ENCODE results near the gene MVD. TPM values are rescaled to one million over a fixed set of nuclear protein-coding genes. Genes with fewer than 3 reads are reported as not detected.

Gene MVD, protein sequence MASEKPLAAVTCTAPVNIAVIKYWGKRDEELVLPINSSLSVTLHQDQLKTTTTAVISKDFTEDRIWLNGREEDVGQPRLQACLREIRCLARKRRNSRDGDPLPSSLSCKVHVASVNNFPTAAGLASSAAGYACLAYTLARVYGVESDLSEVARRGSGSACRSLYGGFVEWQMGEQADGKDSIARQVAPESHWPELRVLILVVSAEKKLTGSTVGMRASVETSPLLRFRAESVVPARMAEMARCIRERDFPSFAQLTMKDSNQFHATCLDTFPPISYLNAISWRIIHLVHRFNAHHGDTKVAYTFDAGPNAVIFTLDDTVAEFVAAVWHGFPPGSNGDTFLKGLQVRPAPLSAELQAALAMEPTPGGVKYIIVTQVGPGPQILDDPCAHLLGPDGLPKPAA
- total RNA-seq = 100 to 1,000 TPM in 1 of 4 donors, 10 to 100 TPM in 3; 36.8 to 107 (median 60.6) TPM

DNA sequence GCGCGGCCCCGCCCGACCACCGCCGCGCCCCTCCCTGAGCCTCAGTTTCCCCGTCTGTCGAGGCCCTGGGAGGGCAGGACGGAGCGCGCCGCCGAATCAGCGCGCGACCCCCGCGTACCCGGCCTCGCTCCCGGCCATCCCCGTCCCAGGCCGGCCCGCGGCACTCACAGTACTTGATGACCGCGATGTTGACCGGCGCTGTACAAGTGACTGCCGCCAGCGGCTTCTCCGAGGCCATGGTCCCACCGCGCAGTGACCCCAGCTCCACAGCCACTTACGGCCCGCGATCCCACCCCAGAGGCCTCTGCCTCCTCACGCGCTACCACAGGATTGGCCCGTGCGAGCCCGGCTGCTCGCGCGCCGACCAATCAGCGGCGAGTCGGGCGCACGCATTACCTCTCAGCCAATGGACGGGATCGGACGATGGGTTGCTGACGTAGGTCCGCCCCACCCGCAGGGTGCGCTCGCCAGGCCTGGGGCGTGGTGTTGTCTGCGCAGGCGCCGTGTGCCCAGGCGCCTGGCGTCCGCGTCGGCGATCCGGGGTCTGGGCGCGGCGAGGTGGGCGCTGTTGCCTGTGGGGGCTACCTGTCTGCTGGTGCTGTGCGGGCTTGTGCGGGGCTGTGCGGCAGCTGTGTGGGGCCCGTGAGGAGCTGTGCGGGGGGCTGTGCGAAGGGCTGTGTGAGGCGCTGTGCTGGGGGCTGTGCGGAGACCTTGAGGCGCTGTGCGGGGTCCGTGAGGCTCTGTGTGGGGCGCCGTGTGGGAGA lies at the start of gene MVD:
MVD (minus strand) TSS at position 249 of the 764 bp plus-strand sequence; CDS start at position 238, 11 bp downstream.
- Histone ChIP-seq H3K36me3 (peaks cover 0 to under 1% (median 0%) of the 10 kb centered on the region in 3 donors), H3K4me3 (peak within 1 kb of the TSS; percentile 75 to 98 (median 92)), H3K27me3 (no peaks in the 10 kb centered on the region), H3K4me1 (peaks cover 0 to 33% (median 2%) of the 10 kb centered on the region in 4 donors), H3K9me3 (no peaks in the 10 kb centered on the region), H3K27ac (peak within 1 kb of the TSS; percentile 84 to 96 (median 94))
- peak; percentile 96 to 98 (median 98) for DNase-seq
- TF ChIP-seq, protein P1, sequence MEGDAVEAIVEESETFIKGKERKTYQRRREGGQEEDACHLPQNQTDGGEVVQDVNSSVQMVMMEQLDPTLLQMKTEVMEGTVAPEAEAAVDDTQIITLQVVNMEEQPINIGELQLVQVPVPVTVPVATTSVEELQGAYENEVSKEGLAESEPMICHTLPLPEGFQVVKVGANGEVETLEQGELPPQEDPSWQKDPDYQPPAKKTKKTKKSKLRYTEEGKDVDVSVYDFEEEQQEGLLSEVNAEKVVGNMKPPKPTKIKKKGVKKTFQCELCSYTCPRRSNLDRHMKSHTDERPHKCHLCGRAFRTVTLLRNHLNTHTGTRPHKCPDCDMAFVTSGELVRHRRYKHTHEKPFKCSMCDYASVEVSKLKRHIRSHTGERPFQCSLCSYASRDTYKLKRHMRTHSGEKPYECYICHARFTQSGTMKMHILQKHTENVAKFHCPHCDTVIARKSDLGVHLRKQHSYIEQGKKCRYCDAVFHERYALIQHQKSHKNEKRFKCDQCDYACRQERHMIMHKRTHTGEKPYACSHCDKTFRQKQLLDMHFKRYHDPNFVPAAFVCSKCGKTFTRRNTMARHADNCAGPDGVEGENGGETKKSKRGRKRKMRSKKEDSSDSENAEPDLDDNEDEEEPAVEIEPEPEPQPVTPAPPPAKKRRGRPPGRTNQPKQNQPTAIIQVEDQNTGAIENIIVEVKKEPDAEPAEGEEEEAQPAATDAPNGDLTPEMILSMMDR (IDR thresholded peaks at IDR 0.05) = peak in 1 of 6 experiments; percentile 2
- TF ChIP-seq POLR2A (IDR thresholded peaks at IDR 0.05) = peak; percentile 85 to 92

DNA sequence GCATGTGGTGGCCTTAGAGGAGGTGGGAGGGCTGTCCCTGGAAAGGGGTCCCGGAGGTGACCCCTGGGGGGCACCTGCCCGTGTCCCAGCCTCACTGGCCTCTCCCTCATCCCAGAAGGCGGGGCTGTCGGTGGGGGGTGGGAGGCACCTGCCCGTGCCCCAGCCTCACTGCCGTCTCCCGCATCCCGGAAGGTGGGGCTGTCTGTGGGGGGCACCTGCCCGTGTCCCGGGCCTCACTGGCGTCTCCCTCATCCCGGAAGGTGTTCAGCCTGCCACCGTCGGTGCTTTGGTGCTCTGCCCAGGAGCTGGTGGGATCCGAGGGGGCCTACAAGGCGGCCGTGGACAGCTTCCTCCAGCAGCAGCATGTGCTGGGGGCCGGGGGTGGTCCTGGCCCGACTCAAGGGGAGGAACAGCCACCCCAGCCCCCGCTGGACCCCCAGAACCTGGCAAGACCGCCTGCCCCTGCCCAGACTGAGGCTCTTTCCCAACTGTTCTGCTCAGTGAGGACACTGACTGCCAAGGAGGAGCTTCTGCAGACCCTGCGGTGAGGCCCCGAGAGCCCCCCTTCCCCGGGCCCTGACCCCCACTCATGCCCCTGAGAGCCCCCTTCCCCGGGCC lies 49.6 kb upstream of the MVD start:
- DNase-seq = no peak
- TF ChIP-seq POLR2A (IDR thresholded peaks at IDR 0.05) = no peak
- TF ChIP-seq, protein P1 (IDR thresholded peaks at IDR 0.05) = no peak
- Histone ChIP-seq H3K4me3 (no peak overlapping the region), H3K36me3 (peaks cover 0 to 43% (median 0%) of the 10 kb centered on the region in 3 donors), H3K4me1 (peaks cover 0 to 1% (median under 1%) of the 10 kb centered on the region in 4 donors), H3K27ac (no peak overlapping the region), H3K9me3 (no peaks in the 10 kb centered on the region), H3K27me3 (no peaks in the 10 kb centered on the region)

DNA sequence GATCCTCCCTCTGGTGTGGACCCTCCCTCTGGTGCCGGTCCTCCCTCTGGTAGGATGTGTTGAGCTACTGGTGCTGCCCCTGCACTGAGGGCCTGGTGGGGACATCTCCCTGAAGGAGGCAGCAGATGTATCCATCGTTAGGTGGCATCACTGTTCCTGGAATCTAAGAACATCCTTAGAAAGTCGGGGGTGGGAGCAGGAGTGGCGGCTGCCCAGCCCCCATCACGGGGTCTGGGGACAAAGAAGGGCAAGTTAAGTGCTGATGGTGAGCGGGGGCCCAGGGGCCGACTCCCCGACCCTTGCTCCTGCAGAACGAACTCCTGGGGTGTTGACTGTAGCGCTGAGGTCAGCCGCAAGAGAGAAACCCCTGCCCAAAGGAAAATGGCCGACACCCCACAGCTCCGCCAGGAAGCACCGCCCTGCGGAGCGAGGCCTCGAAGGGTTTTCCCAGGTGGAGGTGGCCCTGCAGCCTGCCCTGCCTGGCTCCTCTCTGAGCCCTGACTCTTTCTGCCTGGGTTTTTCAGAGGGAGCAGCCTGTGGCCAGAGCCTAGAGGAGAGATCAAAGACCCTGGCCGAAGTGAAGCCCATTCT lies 49.0 kb upstream of the MVD start:
- H3K9me3 ChIP-seq = no peaks in the 10 kb centered on the region
- no peak overlapping the region for H3K4me3 ChIP-seq
- peaks cover 0 to 37% (median 0%) of the 10 kb centered on the region in 3 donors for H3K36me3 ChIP-seq
- no peak for TF ChIP-seq POLR2A (IDR thresholded peaks at IDR 0.05)
- TF ChIP-seq, protein P1 (IDR thresholded peaks at IDR 0.05) = no peak
- no peak overlapping the region for H3K27ac ChIP-seq
- H3K27me3 ChIP-seq = no peaks in the 10 kb centered on the region
- peaks cover 0 to 8% (median 3%) of the 10 kb centered on the region in 4 donors for H3K4me1 ChIP-seq
- no peak for DNase-seq

DNA sequence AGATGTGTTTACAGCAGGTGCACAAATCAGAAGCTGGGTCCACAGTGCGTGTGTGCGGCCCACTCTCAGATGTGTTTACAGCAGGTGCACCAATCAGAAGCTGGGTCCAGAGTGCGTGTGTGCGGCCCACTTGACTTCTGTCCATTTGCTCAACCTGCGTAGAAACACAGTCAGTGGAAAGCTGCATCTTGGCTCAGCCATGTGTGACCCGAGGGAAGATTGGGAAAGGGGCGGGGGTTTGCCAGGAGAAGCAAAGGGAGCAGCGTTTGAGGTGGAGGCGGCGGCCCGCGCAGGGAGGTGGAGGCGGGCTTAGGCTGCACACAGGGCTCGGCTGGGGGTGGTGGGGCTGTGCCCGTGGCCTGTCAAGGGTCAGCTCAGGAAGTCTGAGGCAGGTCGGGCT lies 47.7 kb upstream of the MVD start:
- peaks cover 0 to 24% (median 0%) of the 10 kb centered on the region in 3 donors for H3K36me3 ChIP-seq
- TF ChIP-seq POLR2A (IDR thresholded peaks at IDR 0.05) = no peak
- TF ChIP-seq, protein P1 (IDR thresholded peaks at IDR 0.05) = no peak
- H3K27me3 ChIP-seq = no peaks in the 10 kb centered on the region
- H3K27ac ChIP-seq = no peak overlapping the region
- no peak for DNase-seq
- no peaks in the 10 kb centered on the region for H3K9me3 ChIP-seq
- H3K4me3 ChIP-seq = no peak overlapping the region
- peaks cover 0 to 12% (median 5%) of the 10 kb centered on the region in 4 donors for H3K4me1 ChIP-seq
